ENCODE measurements around the gene CRY1. TPM values are rescaled to one million over a fixed set of nuclear protein-coding genes. Genes with fewer than 3 reads are reported as not detected.

The CRY1 gene
- total RNA-seq, 1 experiment from 2014 or later, result 43.8 TPM

DNA sequence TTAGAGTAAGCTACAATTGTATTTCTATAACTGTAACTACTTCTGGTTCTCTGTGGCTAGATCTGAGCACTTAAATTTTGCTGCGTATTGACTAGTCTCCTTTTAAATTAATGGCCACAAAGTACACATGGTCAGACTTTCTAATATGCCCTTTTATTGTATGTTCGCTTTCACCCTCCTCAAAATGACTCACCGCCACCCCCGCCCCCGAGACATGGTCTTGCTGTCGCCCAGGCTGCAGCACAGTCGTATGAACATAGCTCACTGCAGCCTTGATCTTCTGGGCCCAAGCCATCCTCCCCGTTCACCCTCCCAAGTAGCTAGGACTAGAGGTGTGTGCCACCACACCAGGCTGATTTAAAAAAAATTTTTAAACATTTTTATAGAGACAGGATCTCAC, 118.3 kb downstream of the CRY1 start:
- in situ Hi-C loops (cut with HindIII; ENCODE audit: low pct_unique_long_range_greater_than_20kb, low sequenced_read_pairs), result no loop called here
- CTCF ChIA-PET, result no interaction called here

DNA sequence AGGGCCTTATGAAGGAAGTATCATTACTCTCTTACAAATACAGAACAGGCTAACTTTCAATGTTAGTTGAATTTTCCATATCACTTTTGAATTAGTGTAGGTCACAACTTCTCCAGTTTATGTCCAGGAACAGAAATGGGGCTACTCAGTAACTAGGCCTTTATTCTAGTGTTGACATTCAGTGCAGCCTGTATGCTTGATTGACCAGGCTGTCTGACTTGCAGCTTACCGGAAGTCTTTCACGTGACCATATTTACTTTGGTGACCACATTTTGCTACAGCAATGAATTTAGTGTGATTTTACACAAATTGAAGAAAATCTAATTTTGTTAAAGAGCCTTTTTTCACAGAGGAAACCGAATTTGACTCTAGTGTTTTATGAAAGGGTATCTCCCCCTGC, 118.8 kb downstream of the CRY1 start:
- BruUV-seq (replicated peaks), result no TSS peak
- in situ Hi-C loops (cut with HindIII; ENCODE audit: low pct_unique_long_range_greater_than_20kb, low sequenced_read_pairs) (no loop called here), intact Hi-C loops (cut with micrococcal nuclease; ENCODE audit: unreplicated experiment) (no loop called here)
- CTCF ChIA-PET, result no interaction called here
- ATAC-seq (no peak), DNase-seq (ENCODE audit: low read depth, low spot score) (no peak)
- no peaks in the 10 kb centered on the region for H3K9me3 ChIP-seq (ENCODE audit: control insufficient read depth, insufficient read depth, low read depth, low read length)
- no peak for TF ChIP-seq POLR2AphosphoS5 (IDR thresholded peaks at IDR 0.05; ENCODE audit: low read depth, low read length)
- TF ChIP-seq, protein P1, sequence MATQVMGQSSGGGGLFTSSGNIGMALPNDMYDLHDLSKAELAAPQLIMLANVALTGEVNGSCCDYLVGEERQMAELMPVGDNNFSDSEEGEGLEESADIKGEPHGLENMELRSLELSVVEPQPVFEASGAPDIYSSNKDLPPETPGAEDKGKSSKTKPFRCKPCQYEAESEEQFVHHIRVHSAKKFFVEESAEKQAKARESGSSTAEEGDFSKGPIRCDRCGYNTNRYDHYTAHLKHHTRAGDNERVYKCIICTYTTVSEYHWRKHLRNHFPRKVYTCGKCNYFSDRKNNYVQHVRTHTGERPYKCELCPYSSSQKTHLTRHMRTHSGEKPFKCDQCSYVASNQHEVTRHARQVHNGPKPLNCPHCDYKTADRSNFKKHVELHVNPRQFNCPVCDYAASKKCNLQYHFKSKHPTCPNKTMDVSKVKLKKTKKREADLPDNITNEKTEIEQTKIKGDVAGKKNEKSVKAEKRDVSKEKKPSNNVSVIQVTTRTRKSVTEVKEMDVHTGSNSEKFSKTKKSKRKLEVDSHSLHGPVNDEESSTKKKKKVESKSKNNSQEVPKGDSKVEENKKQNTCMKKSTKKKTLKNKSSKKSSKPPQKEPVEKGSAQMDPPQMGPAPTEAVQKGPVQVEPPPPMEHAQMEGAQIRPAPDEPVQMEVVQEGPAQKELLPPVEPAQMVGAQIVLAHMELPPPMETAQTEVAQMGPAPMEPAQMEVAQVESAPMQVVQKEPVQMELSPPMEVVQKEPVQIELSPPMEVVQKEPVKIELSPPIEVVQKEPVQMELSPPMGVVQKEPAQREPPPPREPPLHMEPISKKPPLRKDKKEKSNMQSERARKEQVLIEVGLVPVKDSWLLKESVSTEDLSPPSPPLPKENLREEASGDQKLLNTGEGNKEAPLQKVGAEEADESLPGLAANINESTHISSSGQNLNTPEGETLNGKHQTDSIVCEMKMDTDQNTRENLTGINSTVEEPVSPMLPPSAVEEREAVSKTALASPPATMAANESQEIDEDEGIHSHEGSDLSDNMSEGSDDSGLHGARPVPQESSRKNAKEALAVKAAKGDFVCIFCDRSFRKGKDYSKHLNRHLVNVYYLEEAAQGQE (IDR thresholded peaks at IDR 0.05; ENCODE audit: insufficient read depth in 1 of 2, low read depth in 2 of 2, low read length in 1 of 2), result no peak
- TF ChIP-seq, protein P2, sequence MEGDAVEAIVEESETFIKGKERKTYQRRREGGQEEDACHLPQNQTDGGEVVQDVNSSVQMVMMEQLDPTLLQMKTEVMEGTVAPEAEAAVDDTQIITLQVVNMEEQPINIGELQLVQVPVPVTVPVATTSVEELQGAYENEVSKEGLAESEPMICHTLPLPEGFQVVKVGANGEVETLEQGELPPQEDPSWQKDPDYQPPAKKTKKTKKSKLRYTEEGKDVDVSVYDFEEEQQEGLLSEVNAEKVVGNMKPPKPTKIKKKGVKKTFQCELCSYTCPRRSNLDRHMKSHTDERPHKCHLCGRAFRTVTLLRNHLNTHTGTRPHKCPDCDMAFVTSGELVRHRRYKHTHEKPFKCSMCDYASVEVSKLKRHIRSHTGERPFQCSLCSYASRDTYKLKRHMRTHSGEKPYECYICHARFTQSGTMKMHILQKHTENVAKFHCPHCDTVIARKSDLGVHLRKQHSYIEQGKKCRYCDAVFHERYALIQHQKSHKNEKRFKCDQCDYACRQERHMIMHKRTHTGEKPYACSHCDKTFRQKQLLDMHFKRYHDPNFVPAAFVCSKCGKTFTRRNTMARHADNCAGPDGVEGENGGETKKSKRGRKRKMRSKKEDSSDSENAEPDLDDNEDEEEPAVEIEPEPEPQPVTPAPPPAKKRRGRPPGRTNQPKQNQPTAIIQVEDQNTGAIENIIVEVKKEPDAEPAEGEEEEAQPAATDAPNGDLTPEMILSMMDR (IDR thresholded peaks at IDR 0.05), result no peak
- no peak for TF ChIP-seq SIN3A (IDR thresholded peaks at IDR 0.05; ENCODE audit: borderline replicate concordance, insufficient read depth, low read depth, low read length)
- no peak for TF ChIP-seq TCF7L2 (IDR thresholded peaks at IDR 0.05; ENCODE audit: low read depth, low read length)
- H3K36me3 ChIP-seq (ENCODE audit: control insufficient read depth, insufficient read depth, low read length), result peaks cover 9% of the 10 kb centered on the region; the same call in 1 of the 2 replicates
- peaks cover 10% of the 10 kb centered on the region for H3K4me1 ChIP-seq (ENCODE audit: control insufficient read depth, insufficient read depth, low read length)
- POLR2A ChIA-PET, result no interaction called here
- no peak overlapping the region for H3K4me3 ChIP-seq (ENCODE audit: low read depth in 2 of 2, low read length in 2 of 2)
- H3K27ac ChIP-seq (ENCODE audit: low read length), result no peak overlapping the region
- no peaks in the 10 kb centered on the region for H3K27me3 ChIP-seq (ENCODE audit: control insufficient read depth, insufficient read depth, low read length)

More for the DNA sequence above, 118.3 kb downstream of the CRY1 start:
- TF ChIP-seq, protein P1 (IDR thresholded peaks at IDR 0.05; ENCODE audit: insufficient read depth in 1 of 2, low read depth in 2 of 2, low read length in 1 of 2), result no peak
- TF ChIP-seq SIN3A (IDR thresholded peaks at IDR 0.05; ENCODE audit: borderline replicate concordance, insufficient read depth, low read depth, low read length), result no peak
- no peak for TF ChIP-seq TCF7L2 (IDR thresholded peaks at IDR 0.05; ENCODE audit: low read depth, low read length)
- TF ChIP-seq POLR2AphosphoS5 (IDR thresholded peaks at IDR 0.05; ENCODE audit: low read depth, low read length), result no peak
- Histone ChIP-seq H3K27ac (ENCODE audit: low read length) (no peak overlapping the region), H3K4me3 (ENCODE audit: low read depth in 2 of 2, low read length in 2 of 2) (no peak overlapping the region), H3K4me1 (ENCODE audit: control insufficient read depth, insufficient read depth, low read length) (peaks cover 10% of the 10 kb centered on the region), H3K27me3 (ENCODE audit: control insufficient read depth, insufficient read depth, low read length) (no peaks in the 10 kb centered on the region), H3K9me3 (ENCODE audit: control insufficient read depth, insufficient read depth, low read depth, low read length) (no peaks in the 10 kb centered on the region), H3K36me3 (ENCODE audit: control insufficient read depth, insufficient read depth, low read length) (peaks cover 5% of the 10 kb centered on the region; the same call in 1 of the 2 replicates)
- POLR2A ChIA-PET, result no interaction called here
- ATAC-seq (no peak), DNase-seq (ENCODE audit: low read depth, low spot score) (no peak)
- no TSS peak for BruUV-seq (replicated peaks)
- intact Hi-C loops (cut with micrococcal nuclease; ENCODE audit: unreplicated experiment), result no loop called here
